WERI-Rb-1 (cell line): Measurements from ENCODE around the gene CYBRD1.

Experiments used
- DNase-seq: peaks from one replicate; pipeline ENCODE4 v3.0.0-alpha.2; 2020
- H3K27ac ChIP-seq: fragments of 250-450 bp; sonication (Bioruptor Pico); 2 replicates; pipeline ENCODE4 v1.5.1; 2020; ENCODE audit warnings: mild to moderate bottlenecking, moderate library complexity
- H3K27me3 ChIP-seq: fragments of 250-450 bp; sonication (Bioruptor Pico); 2 replicates; pipeline ENCODE4 v1.5.1; 2021; ENCODE audit warnings: mild to moderate bottlenecking, low read depth, moderate library complexity; ENCODE audit not compliant: insufficient read depth, severe bottlenecking
- H3K36me3 ChIP-seq: fragments of 250-450 bp; sonication (Bioruptor Pico); 2 replicates; pipeline ENCODE4 v1.5.1; 2020; ENCODE audit warnings: mild to moderate bottlenecking, moderate library complexity
- H3K4me3 ChIP-seq: 2 replicates; pipeline ENCODE4 v1.5.1; 2011; ENCODE audit warnings: low read depth, mild to moderate bottlenecking, control low read depth, low read length
- H3K9me3 ChIP-seq: fragments of 250-450 bp; sonication (Bioruptor Pico); 2 replicates; pipeline ENCODE4 v1.5.1; 2021; ENCODE audit warnings: mild to moderate bottlenecking, moderate library complexity; ENCODE audit not compliant: severe bottlenecking
- TF ChIP-seq, protein P1 (sequence below): IDR thresholded peaks from 2 replicates; pipeline ENCODE4 v1.5.1; 2011; ENCODE audit warnings: low read depth, mild to moderate bottlenecking, control low read depth, inconsistent platforms, low read length

Gene CYBRD1

DNA sequence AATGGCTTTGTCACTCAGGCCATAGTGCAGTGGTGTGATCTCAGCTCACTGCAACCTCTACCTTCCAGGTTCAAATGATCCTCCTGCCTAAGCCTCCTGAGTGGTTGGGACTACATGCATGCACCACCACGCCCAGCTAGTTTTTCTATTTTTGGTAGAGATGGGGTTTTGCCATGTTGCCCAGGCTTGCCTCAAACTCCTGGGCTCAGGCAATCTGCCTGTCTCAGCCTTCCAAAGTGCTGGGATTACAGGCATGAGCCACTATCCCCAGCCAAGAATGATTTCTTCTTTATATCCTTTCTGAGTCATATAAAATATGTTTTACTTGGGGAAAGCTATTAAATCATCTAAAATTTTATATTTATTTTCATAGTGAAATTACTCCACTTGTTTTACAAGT, 61.3 kb downstream of the CYBRD1 start:
- no peak for DNase-seq
- no peaks in the 10 kb centered on the region for H3K9me3 ChIP-seq
- no peak overlapping the region for H3K27ac ChIP-seq
- no peaks in the 10 kb centered on the region for H3K27me3 ChIP-seq
- TF ChIP-seq, protein P1, sequence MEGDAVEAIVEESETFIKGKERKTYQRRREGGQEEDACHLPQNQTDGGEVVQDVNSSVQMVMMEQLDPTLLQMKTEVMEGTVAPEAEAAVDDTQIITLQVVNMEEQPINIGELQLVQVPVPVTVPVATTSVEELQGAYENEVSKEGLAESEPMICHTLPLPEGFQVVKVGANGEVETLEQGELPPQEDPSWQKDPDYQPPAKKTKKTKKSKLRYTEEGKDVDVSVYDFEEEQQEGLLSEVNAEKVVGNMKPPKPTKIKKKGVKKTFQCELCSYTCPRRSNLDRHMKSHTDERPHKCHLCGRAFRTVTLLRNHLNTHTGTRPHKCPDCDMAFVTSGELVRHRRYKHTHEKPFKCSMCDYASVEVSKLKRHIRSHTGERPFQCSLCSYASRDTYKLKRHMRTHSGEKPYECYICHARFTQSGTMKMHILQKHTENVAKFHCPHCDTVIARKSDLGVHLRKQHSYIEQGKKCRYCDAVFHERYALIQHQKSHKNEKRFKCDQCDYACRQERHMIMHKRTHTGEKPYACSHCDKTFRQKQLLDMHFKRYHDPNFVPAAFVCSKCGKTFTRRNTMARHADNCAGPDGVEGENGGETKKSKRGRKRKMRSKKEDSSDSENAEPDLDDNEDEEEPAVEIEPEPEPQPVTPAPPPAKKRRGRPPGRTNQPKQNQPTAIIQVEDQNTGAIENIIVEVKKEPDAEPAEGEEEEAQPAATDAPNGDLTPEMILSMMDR: no peak
- no peak overlapping the region for H3K4me3 ChIP-seq
- no peaks in the 10 kb centered on the region for H3K36me3 ChIP-seq

DNA sequence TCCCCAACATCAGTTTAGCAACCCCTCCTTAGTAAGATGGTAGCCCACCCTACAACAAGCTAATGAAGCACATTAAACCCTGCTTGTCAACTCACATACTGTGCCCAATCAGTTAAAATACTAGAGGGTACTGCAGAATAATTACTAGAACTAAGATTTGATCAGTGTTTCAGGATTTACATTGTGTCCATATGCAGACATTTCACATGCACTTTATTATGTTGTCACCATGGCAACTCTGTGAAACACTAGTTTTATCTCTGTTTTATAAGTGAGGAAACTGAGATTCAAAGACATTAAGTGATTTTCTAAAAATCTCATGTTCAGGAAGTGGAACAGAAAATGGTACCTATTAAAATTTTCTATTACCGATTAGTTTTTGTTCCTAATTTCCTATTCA, 61.7 kb downstream of the CYBRD1 start:
- Histone ChIP-seq H3K27ac (no peak overlapping the region), H3K27me3 (no peaks in the 10 kb centered on the region), H3K4me3 (no peak overlapping the region), H3K9me3 (no peaks in the 10 kb centered on the region), H3K36me3 (no peaks in the 10 kb centered on the region)
- no peak for DNase-seq
- TF ChIP-seq, protein P1: no peak

DNA sequence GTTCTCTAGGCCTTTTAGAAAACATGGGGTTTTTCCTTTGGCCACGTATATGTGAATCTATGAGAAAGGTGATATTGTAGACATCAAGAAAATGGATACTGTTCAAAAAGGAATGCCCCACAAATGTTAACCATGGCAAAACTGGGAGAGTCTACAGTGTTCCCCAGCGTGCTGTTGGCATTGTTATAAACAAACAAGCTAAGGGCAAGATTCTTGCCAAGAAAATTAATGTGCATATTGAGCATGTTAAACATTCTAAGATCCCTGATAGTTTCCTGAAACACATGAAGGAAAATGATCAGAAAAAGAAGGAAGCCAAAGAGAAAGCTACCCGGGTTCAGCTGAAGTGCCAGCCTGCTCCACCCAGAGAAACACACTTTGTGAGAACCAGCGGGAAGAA, 64.9 kb downstream of the CYBRD1 start:
- H3K4me3 ChIP-seq: no peak overlapping the region
- DNase-seq: no peak
- no peaks in the 10 kb centered on the region for H3K27me3 ChIP-seq
- TF ChIP-seq, protein P1: no peak
- H3K9me3 ChIP-seq: peaks cover 3% of the 10 kb centered on the region
- no peak overlapping the region for H3K27ac ChIP-seq
- H3K36me3 ChIP-seq: no peaks in the 10 kb centered on the region

DNA sequence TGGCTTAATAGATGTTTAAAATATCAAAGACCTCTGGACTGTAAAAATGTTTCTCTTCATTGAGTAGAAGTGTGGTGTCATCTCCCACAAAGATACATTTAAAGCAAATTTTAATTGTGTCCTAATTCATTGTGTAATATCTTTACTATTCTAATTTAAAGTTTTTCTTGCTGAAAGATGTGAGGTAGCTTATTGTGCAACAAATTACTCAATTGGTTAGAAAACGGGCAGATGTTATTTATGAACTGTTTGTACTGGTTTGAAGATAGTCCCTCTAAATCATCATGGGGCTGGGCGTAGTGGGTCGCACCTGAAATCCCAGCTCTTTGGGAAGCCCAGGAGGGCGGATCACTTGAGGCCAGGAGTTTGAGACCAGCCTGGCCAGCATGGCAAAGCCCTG, 65.3 kb downstream of the CYBRD1 start:
- H3K27me3 ChIP-seq: no peaks in the 10 kb centered on the region
- no peak for DNase-seq
- H3K9me3 ChIP-seq: peaks cover 3% of the 10 kb centered on the region
- TF ChIP-seq, protein P1: no peak
- H3K36me3 ChIP-seq: no peaks in the 10 kb centered on the region
- no peak overlapping the region for H3K27ac ChIP-seq
- H3K4me3 ChIP-seq: no peak overlapping the region

DNA sequence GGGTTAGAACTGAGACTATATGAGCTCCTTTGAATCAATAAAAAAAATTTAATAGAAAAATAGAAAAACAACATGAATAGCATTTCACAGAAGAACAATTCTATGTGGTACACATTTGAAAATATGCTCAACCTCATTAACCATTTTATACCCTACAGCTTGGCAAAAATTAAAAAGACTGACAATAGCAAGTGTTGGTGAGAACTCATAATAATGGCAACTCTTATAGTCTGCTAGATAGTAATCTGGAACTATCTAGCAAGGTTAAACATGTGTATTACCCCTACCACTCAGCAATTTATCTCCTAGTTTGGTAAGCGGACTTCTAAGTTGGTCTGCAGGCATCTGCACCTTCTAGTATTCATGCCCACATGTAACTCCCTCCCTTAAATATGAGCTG, 67.8 kb downstream of the CYBRD1 start:
- no peaks in the 10 kb centered on the region for H3K27me3 ChIP-seq
- no peak overlapping the region for H3K4me3 ChIP-seq
- H3K36me3 ChIP-seq: no peaks in the 10 kb centered on the region
- no peak for DNase-seq
- TF ChIP-seq, protein P1: no peak
- no peak overlapping the region for H3K27ac ChIP-seq
- H3K9me3 ChIP-seq: peaks cover 3% of the 10 kb centered on the region

DNA sequence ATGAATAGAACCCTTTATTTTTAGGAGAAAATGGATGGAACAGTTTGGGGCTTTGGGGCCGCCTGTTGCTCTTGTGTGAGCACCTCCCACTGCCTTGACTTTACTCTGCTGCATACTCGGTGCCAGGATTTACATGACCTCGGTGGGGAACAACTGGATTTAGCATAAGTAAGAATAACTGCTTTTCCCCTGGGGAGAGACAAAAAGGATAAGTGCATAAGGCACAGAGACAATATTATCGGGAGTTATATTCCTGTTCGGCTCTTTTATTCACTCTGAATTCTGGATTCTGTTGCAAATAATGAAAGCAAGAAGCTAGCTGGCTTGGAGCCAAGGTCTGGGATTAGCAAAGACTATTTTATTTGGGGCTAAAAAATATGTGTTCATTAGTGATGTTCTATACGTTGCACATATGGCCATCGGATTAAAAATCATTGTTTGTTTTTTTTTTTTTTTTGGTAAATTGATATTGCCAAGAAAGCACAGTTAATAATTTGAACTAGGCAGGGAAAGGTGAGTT, 69.8 kb downstream of the CYBRD1 start:
- no peak for DNase-seq
- TF ChIP-seq, protein P1: no peak

More for the DNA sequence above, 69.8 kb downstream of the CYBRD1 start:
- no peak overlapping the region for H3K27ac ChIP-seq
- no peak overlapping the region for H3K4me3 ChIP-seq
- H3K9me3 ChIP-seq: peaks cover 3% of the 10 kb centered on the region
- no peaks in the 10 kb centered on the region for H3K36me3 ChIP-seq
- no peaks in the 10 kb centered on the region for H3K27me3 ChIP-seq
